Measurements from ENCODE around the gene DPP4.

Gene DPP4

DNA sequence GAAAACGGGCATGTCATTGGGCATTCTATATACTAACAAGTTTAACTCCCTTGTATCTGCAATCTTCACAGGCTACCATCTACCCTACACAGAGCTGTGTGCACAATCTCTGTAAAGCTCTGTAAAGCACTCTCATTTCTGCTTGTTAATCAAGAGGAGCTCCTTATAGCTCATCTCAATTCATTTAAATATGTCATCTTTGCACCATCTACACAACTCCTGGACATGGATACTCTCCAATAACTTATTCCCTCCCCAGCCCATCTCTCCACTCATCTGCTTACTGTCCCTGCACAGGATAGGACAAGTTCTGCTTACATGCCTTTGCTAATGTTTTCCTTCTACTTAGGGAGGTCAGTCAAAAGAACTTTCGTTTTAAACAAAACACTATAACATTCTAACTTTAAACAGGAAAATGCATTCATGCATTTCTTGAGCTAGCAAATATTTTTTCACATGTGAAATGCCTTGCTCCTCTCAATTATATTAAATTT lies 61.4 kb downstream of the DPP4 start:
- H3F3A ChIP-seq (ENCODE audit: insufficient read depth, low read length): no peaks in the 10 kb centered on the region
- DNase-seq: no peak
- TF ChIP-seq EZH2 (optimal IDR thresholded peaks at IDR 0.05; ENCODE audit: low read depth, low read length): no peak
- TF ChIP-seq EZH2phosphoT487 (IDR thresholded peaks at IDR 0.05; ENCODE audit: low read length): no peak
- TF ChIP-seq, protein P1, sequence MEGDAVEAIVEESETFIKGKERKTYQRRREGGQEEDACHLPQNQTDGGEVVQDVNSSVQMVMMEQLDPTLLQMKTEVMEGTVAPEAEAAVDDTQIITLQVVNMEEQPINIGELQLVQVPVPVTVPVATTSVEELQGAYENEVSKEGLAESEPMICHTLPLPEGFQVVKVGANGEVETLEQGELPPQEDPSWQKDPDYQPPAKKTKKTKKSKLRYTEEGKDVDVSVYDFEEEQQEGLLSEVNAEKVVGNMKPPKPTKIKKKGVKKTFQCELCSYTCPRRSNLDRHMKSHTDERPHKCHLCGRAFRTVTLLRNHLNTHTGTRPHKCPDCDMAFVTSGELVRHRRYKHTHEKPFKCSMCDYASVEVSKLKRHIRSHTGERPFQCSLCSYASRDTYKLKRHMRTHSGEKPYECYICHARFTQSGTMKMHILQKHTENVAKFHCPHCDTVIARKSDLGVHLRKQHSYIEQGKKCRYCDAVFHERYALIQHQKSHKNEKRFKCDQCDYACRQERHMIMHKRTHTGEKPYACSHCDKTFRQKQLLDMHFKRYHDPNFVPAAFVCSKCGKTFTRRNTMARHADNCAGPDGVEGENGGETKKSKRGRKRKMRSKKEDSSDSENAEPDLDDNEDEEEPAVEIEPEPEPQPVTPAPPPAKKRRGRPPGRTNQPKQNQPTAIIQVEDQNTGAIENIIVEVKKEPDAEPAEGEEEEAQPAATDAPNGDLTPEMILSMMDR (IDR thresholded peaks at IDR 0.05; ENCODE audit: low read length): no peak

DNA sequence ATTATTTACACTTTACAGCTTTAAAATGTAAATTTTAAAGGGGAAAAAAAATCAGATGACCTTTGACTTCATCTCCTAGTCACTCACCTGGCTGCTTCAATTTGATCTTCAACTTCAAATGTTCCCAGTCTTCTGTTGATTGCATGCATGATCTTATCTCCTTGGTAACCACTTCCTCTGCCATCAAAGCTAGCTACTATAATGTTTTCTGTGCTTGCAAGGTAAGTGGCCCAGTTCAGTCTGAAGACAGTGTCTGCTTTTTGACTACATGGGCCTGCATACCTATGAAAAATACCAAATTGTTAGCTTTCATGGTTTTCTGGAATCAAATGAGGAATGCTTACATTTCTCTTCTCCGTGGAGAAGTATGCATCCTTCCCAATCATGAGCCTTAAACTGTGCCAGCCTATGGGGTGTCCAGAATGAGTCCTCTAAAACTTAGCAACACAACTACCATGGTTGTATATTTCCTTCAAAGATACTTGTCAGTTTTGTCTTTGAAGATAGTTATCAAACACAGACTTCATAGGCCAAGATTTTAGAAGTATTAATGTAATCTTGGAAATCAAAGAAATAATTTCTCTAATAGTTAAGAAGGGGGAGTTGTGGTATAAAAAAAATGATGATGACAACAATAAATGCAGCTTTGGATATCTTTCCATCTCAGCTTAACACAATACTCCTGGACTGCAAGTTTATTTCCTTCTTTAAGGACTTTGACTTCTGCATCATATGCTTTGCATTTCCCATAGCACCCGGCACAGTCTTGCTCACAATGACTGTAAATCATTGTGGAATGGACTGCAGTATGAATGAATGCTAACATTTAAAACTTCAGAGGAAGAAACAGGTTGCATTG lies 62.1 kb downstream of the DPP4 start:
- no peaks in the 10 kb centered on the region for H3K36me3 ChIP-seq (replicated peaks; ENCODE audit: insufficient read depth, low read length)
- H3K9me2 ChIP-seq (replicated peaks; ENCODE audit: insufficient read depth, low read length): no peaks in the 10 kb centered on the region
- no peaks in the 10 kb centered on the region for H3K79me2 ChIP-seq (ENCODE audit: low read length)
- H3K9ac ChIP-seq (ENCODE audit: low read length): no peak overlapping the region
- no peak overlapping the region for H2AFZ ChIP-seq (ENCODE audit: low read length)
- H4K20me1 ChIP-seq (ENCODE audit: insufficient read depth, low read length): no peaks in the 10 kb centered on the region
- no peaks in the 10 kb centered on the region for H3K27me3 ChIP-seq (replicated peaks; ENCODE audit: insufficient read depth, low read length)
- no peaks in the 10 kb centered on the region for H3K9me3 ChIP-seq (replicated peaks; ENCODE audit: insufficient read depth, low read length)
- no peaks in the 10 kb centered on the region; the same call in 1 of the 2 replicates for H3K4me1 ChIP-seq (ENCODE audit: low read length)
- no peak overlapping the region for H3K4me2 ChIP-seq (ENCODE audit: low read depth, low read length)
- DNase-seq: no peak
- TF ChIP-seq EZH2phosphoT487 (IDR thresholded peaks at IDR 0.05; ENCODE audit: low read length) (no peak), EZH2 (optimal IDR thresholded peaks at IDR 0.05; ENCODE audit: low read depth, low read length) (no peak)
- TF ChIP-seq, protein P1 (IDR thresholded peaks at IDR 0.05; ENCODE audit: low read length): no peak
- no peak overlapping the region for H3K27ac ChIP-seq (ENCODE audit: low read length)
- no peaks in the 10 kb centered on the region for H3F3A ChIP-seq (ENCODE audit: insufficient read depth, low read length)
- no peak overlapping the region for H3K4me3 ChIP-seq (ENCODE audit: low read length)

More for the DNA sequence above, 61.4 kb downstream of the DPP4 start:
- H3K27me3 ChIP-seq (replicated peaks; ENCODE audit: insufficient read depth, low read length): no peaks in the 10 kb centered on the region
- no peaks in the 10 kb centered on the region for H3K36me3 ChIP-seq (replicated peaks; ENCODE audit: insufficient read depth, low read length)
- H3K4me1 ChIP-seq (ENCODE audit: low read length): no peaks in the 10 kb centered on the region; the same call in 1 of the 2 replicates
- no peaks in the 10 kb centered on the region for H3K9me2 ChIP-seq (replicated peaks; ENCODE audit: insufficient read depth, low read length)
- H3K4me3 ChIP-seq (ENCODE audit: low read length): no peak overlapping the region
- no peaks in the 10 kb centered on the region for H4K20me1 ChIP-seq (ENCODE audit: insufficient read depth, low read length)
- no peaks in the 10 kb centered on the region for H3K9me3 ChIP-seq (replicated peaks; ENCODE audit: insufficient read depth, low read length)
- no peaks in the 10 kb centered on the region for H3K79me2 ChIP-seq (ENCODE audit: low read length)
- H3K9ac ChIP-seq (ENCODE audit: low read length): no peak overlapping the region
- H2AFZ ChIP-seq (ENCODE audit: low read length): no peak overlapping the region
- no peak overlapping the region for H3K27ac ChIP-seq (ENCODE audit: low read length)
- no peak overlapping the region for H3K4me2 ChIP-seq (ENCODE audit: low read depth, low read length)

DNA sequence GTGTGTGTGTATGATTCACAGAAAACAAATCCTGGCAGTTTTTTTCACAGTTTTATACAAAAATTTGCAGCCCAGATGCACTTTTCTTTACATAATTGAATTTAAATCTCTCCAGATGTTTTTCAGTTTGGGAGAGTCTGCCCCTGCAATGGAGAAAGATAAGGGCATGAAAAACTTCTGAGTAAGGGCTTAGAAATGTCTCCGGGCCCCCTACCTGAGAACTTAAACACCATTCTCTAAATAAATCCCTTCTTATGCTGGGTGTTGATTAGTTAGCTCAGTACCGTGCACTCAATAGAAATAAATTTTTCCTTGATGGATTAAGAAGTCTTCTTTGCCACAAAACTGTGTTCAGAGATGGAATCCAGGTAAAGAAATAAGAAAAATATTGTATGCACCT lies 64.5 kb downstream of the DPP4 start:
- Histone ChIP-seq H3K4me3 (ENCODE audit: low read length) (no peak overlapping the region), H3K27ac (ENCODE audit: low read length) (no peak overlapping the region), H3K4me1 (ENCODE audit: low read length) (no peaks in the 10 kb centered on the region; the same call in 1 of the 2 replicates), H3K9ac (ENCODE audit: low read length) (no peak overlapping the region), H2AFZ (ENCODE audit: low read length) (no peak overlapping the region), H3K27me3 (replicated peaks; ENCODE audit: insufficient read depth, low read length) (no peaks in the 10 kb centered on the region), H3K36me3 (replicated peaks; ENCODE audit: insufficient read depth, low read length) (no peaks in the 10 kb centered on the region), H3K9me2 (replicated peaks; ENCODE audit: insufficient read depth, low read length) (no peaks in the 10 kb centered on the region), H3K79me2 (ENCODE audit: low read length) (no peaks in the 10 kb centered on the region), H3F3A (ENCODE audit: insufficient read depth, low read length) (no peaks in the 10 kb centered on the region), H3K9me3 (replicated peaks; ENCODE audit: insufficient read depth, low read length) (no peaks in the 10 kb centered on the region), H3K4me2 (ENCODE audit: low read depth, low read length) (no peak overlapping the region), H4K20me1 (ENCODE audit: insufficient read depth, low read length) (no peaks in the 10 kb centered on the region)
- TF ChIP-seq, protein P1 (IDR thresholded peaks at IDR 0.05; ENCODE audit: low read length): no peak
- TF ChIP-seq EZH2phosphoT487 (IDR thresholded peaks at IDR 0.05; ENCODE audit: low read length) (no peak), EZH2 (optimal IDR thresholded peaks at IDR 0.05; ENCODE audit: low read depth, low read length) (no peak)
- DNase-seq: no peak

Data from MM.1S (cell line).